Spleen (tissue), 7 donors: Measurements from ENCODE around the gene GANAB.

Source experiments
- POLR2A ChIP-seq, 3 donors: fragments of 450-650 bp; IDR thresholded peaks; one replicate each; pipeline ENCODE4 v1.5.1; 2017; ENCODE audit warnings: antibody characterized with exemption in 3 of 3, mild to moderate bottlenecking in 1 of 3
- TF ChIP-seq, protein P1 (sequence below), 11 experiments: fragments of 200-600 bp in 7 of 11; fragments of 450-650 bp in 4 of 11; sonication (generic) in 4 of 11; IDR thresholded peaks in 8 of 11; conservative IDR thresholded peaks in 3 of 11; 1 replicate in 7 of 11; 2 replicates in 4 of 11; pipeline versions ENCODE4 v1.4.0 to v1.8.0; 2016 to 2021; ENCODE audit warnings: antibody characterized with exemption in 11 of 11, inconsistent platforms in 4 of 11, mild to moderate bottlenecking in 1 of 11
- donor health status: DM: no; HTN: no; CAD: no; lungs with moderate emphysema.
- donor health status: DM: no; HTN: no; CAD: no.
- donor health status: DM: no; HTN: no; CAD: no.

DNA sequence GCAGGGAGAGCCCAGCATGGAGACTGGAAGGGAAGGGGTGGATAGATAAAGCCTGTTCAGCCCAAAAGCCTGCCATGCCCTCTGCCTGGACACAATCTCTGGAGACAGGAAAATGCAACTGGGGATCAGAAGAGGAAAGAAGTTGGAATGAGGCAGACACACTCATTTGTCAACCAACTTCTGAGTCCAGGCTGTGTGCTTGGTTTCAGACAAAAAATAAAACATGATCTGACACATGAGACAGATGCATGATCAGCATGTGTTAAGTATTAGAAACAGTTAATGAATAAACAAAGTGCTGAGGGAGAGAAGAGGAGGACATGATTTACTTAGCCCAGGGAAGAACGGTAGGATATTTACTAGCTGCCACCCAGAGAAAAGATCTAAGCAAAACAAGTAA, 42.1 kb upstream of the GANAB start:
- TF ChIP-seq, protein P1, sequence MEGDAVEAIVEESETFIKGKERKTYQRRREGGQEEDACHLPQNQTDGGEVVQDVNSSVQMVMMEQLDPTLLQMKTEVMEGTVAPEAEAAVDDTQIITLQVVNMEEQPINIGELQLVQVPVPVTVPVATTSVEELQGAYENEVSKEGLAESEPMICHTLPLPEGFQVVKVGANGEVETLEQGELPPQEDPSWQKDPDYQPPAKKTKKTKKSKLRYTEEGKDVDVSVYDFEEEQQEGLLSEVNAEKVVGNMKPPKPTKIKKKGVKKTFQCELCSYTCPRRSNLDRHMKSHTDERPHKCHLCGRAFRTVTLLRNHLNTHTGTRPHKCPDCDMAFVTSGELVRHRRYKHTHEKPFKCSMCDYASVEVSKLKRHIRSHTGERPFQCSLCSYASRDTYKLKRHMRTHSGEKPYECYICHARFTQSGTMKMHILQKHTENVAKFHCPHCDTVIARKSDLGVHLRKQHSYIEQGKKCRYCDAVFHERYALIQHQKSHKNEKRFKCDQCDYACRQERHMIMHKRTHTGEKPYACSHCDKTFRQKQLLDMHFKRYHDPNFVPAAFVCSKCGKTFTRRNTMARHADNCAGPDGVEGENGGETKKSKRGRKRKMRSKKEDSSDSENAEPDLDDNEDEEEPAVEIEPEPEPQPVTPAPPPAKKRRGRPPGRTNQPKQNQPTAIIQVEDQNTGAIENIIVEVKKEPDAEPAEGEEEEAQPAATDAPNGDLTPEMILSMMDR (IDR thresholded peaks at IDR 0.05 in 8 of 11, conservative IDR thresholded peaks at IDR 0.05 in 3 of 11) = no peak
- TF ChIP-seq POLR2A (IDR thresholded peaks at IDR 0.05) = no peak
